ENCODE measurements around the gene TRIM31. TPM values are rescaled to one million over a fixed set of nuclear protein-coding genes. Genes with fewer than 3 reads are reported as not detected.

Gene TRIM31
- total and polyA plus RNA-seq, 8 donors: 1.2 to 52.2 (median 7.8) TPM; not detected in 2

- H3K36me3 ChIP-seq: no peaks in the 10 kb centered on the region
- H3K27ac ChIP-seq: peak overlapping the region in 1 of 5 donors; percentile 11
- TF ChIP-seq POLR2A (IDR thresholded peaks at IDR 0.05): no peak
- peak in 5 of 7 experiments; percentile 87 to 97 (median 94) for TF ChIP-seq CTCF (IDR thresholded peaks at IDR 0.05)
- peak in 1 of 3 donors; percentile 79 for TF ChIP-seq POLR2AphosphoS5 (IDR thresholded peaks at IDR 0.05)
- H3K27me3 ChIP-seq: peaks cover 11 to 91% (median 47%) of the 10 kb centered on the region in 3 donors
- no peaks in the 10 kb centered on the region for H3K9me3 ChIP-seq
- intact Hi-C loops (cut with DNase I; ENCODE audit: low total_unique reads): no loop called here
- peaks cover 7 to 24% (median 18%) of the 10 kb centered on the region in 4 donors for H3K4me1 ChIP-seq
- no peak overlapping the region for H3K4me3 ChIP-seq
- peak; percentile 76 to 93 for DNase-seq
- WGBS, 5 donors: 27 to 31% (median 30%) methylated on average over 16 of the region's 16 CpGs
These were observed 18.3 kb upstream of the TRIM31 start for GRCh38 chr6:30130887-30131862.

- TF ChIP-seq CTCF (IDR thresholded peaks at IDR 0.05): no peak
- TF ChIP-seq POLR2AphosphoS5 (IDR thresholded peaks at IDR 0.05): no peak
- no peak for TF ChIP-seq EP300 (IDR thresholded peaks at IDR 0.05)
- TF ChIP-seq POLR2A (IDR thresholded peaks at IDR 0.05): no peak
- WGBS, 5 donors: 59 to 76% (median 69%) methylated on average over 4 of the region's 4 CpGs
- no peak overlapping the region for H3K4me3 ChIP-seq
- intact Hi-C loops (cut with DNase I; ENCODE audit: low total_unique reads): no loop called here
- no peak for DNase-seq
- peak overlapping the region in 1 of 5 donors; percentile 11 for H3K27ac ChIP-seq
- H3K27me3 ChIP-seq: peaks cover 11 to 93% (median 47%) of the 10 kb centered on the region in 3 donors
- H3K4me1 ChIP-seq: peaks cover 7 to 24% (median 18%) of the 10 kb centered on the region in 4 donors
- H3K9me3 ChIP-seq: no peaks in the 10 kb centered on the region
- H3K36me3 ChIP-seq: no peaks in the 10 kb centered on the region
These were observed 17.3 kb upstream of the TRIM31 start for GRCh38 chr6:30130179-30130679.

GRCh38 chr6:30129265-30130178 is 16.6 kb upstream of the TRIM31 start:
- Histone ChIP-seq H3K27me3 (peaks cover 11 to 89% (median 47%) of the 10 kb centered on the region in 3 donors), H3K36me3 (no peaks in the 10 kb centered on the region), H3K27ac (no peak overlapping the region), H3K9me3 (no peaks in the 10 kb centered on the region), H3K4me3 (no peak overlapping the region), H3K4me1 (peaks cover 7 to 24% (median 18%) of the 10 kb centered on the region in 4 donors)
- peak in 1 of 2 donors; percentile 42 for DNase-seq
- WGBS, 5 donors: 59 to 68% (median 61%) methylated on average over 10 of the region's 10 CpGs
- TF ChIP-seq CTCF (IDR thresholded peaks at IDR 0.05) (no peak), POLR2AphosphoS5 (IDR thresholded peaks at IDR 0.05) (no peak), EP300 (IDR thresholded peaks at IDR 0.05) (no peak), POLR2A (IDR thresholded peaks at IDR 0.05) (no peak)
- intact Hi-C loops (cut with DNase I; ENCODE audit: low total_unique reads): no loop called here
